ENCODE data around the gene EPHA8.

GRCh38 chr1:22600817-22601605 is 37.7 kb downstream of the EPHA8 start:
- no peak for TF ChIP-seq RAD21 (CRISPR knock-in tag; conservative IDR thresholded peaks at IDR 0.05 in 1 of 2, IDR thresholded peaks at IDR 0.05 in 1 of 2)
- TF ChIP-seq FOXA3 (CRISPR knock-in tag; conservative IDR thresholded peaks at IDR 0.05 in 1 of 2, IDR thresholded peaks at IDR 0.05 in 1 of 2), result no peak
- no peak for TF ChIP-seq TAF1 (IDR thresholded peaks at IDR 0.05; ENCODE audit: control insufficient read depth, extremely low read depth, insufficient read depth, low read length, severe bottlenecking)
- TF ChIP-seq HMG20A (CRISPR knock-in tag; conservative IDR thresholded peaks at IDR 0.05), result no peak
- TF ChIP-seq CBX5 (IDR thresholded peaks at IDR 0.05; ENCODE audit: borderline replicate concordance, low read depth), result no peak
- no peak for TF ChIP-seq TOE1 (IDR thresholded peaks at IDR 0.05; ENCODE audit: borderline replicate concordance)
- no peak for TF ChIP-seq TOE1 (CRISPR knock-in tag; IDR thresholded peaks at IDR 0.05; ENCODE audit: borderline replicate concordance, low read depth)
- TF ChIP-seq NFATC3 (IDR thresholded peaks at IDR 0.05), result no peak
- no peak for TF ChIP-seq ZNF224 (CRISPR knock-in tag; IDR thresholded peaks at IDR 0.05)
- TF ChIP-seq CTBP1 (IDR thresholded peaks at IDR 0.05; ENCODE audit: borderline replicate concordance), result no peak
- no peak for TF ChIP-seq CTCF (IDR thresholded peaks at IDR 0.05 in 2 of 3, conservative IDR thresholded peaks at IDR 0.05 in 1 of 3; ENCODE audit: insufficient read depth in 2 of 3, low read depth in 1 of 3, low read length in 3 of 3)
- no peak for TF ChIP-seq POLR2A (conservative IDR thresholded peaks at IDR 0.05)
- TF ChIP-seq SIX5 (IDR thresholded peaks at IDR 0.05; ENCODE audit: borderline replicate concordance in 1 of 2, insufficient read depth in 1 of 2, low read depth in 1 of 2, low read length in 2 of 2), result no peak

All from K562 (cell line).